HepG2 (cell line): ENCODE results near the gene SMIM20. TPM values are rescaled to one million over a fixed set of nuclear protein-coding genes. Genes with fewer than 3 reads are reported as not detected.
A peak's percentile ranks its signal among the peaks of the same experiment; 100 is the strongest.

ENCODE experiments used
- ATAC-seq: fragments of 200-7000 bp; cut with Tn5 transposase; 3 replicates; pipeline ENCODE4 v1.9.1; 2020; ENCODE audit warnings: mild to moderate bottlenecking, moderate library complexity
- BruUV-seq: library from RNA; stranded (reverse); fragments of 400-500 nt; replicated peaks from 2 replicates; lab custom pipeline; 2021; lab: Mats Ljungman, UMichigan
- CTCF ChIA-PET: fragments of 300-600 bp; formaldehyde crosslinking; extraction: SDS; loops from one replicate; lab custom pipeline; 2021; ENCODE audit warnings: low total read pairs, inconsistent platforms, low intra/inter-chr PET ratio; lab: Yijun Ruan, JAX
- POLR2A ChIA-PET: fragments of 350-600 bp; sonication (Branson Sonifier 250); formaldehyde crosslinking; loops from one replicate; lab custom pipeline; 2020; ENCODE audit warnings: antibody characterized with exemption, inconsistent platforms; lab: Yijun Ruan, JAX
- DNase-seq: peaks from one replicate; pipeline ENCODE4 v3.0.0-alpha.2; 2015; ENCODE audit warnings: low spot score
- FAIRE-seq: peaks from 3 replicates; lab custom pipeline; 2011; peaks lifted over from hg19 to GRCh38; lab: Jason Lieb, UNC
- H2AFZ ChIP-seq: one replicate; pipeline ENCODE4 v1.6.1; 2011; ENCODE audit warnings: low read length, inconsistent platforms
- H3K27ac ChIP-seq: fragments of 300-600 bp; 3 replicates; pipeline ENCODE4 v1.8.0; 2011; ENCODE audit warnings: mixed run types, mild to moderate bottlenecking, mixed read lengths, low read length, inconsistent platforms; ENCODE audit not compliant: insufficient read depth; ENCODE audit errors: extremely low read length
- H3K27me3 ChIP-seq, 2 experiments: fragments of 200-600 bp in 1 of 2; 2 replicates in 1 of 2; 3 replicates in 1 of 2; pipeline versions ENCODE4 v1.6.0 to v1.8.0; 2011; ENCODE audit warnings: low read length in 2 of 2, mild to moderate bottlenecking in 2 of 2, moderate library complexity in 2 of 2, inconsistent platforms in 1 of 2; ENCODE audit not compliant: insufficient read depth in 2 of 2, control insufficient read depth in 1 of 2
- H3K36me3 ChIP-seq, 2 experiments: fragments of 200-600 bp in 1 of 2; replicated peaks in 1 of 2; 2 replicates in 1 of 2; 3 replicates in 1 of 2; pipeline versions ENCODE4 v1.5.1 to v1.8.0; 2011; ENCODE audit warnings: low read length in 2 of 2, inconsistent platforms in 1 of 2; ENCODE audit not compliant: insufficient read depth in 2 of 2, control insufficient read depth in 1 of 2
- H3K4me1 ChIP-seq: 2 replicates; pipeline ENCODE4 v1.5.1; 2012; ENCODE audit warnings: low read length, inconsistent platforms; ENCODE audit not compliant: insufficient read depth
- H3K4me2 ChIP-seq: 2 replicates; pipeline ENCODE4 v1.6.0; 2011; ENCODE audit warnings: low read depth, low read length, inconsistent platforms
- H3K4me3 ChIP-seq, 3 experiments: fragments of 200-600 bp in 1 of 3; sonication (generic), shearing (Covaris generic) in 1 of 3; replicated peaks in 1 of 3; 2 replicates each; pipeline ENCODE4 v1.5.1; 2011 to 2016; ENCODE audit warnings: low read length in 3 of 3, inconsistent platforms in 2 of 3, low read depth in 2 of 3, mild to moderate bottlenecking in 2 of 3, control low read depth in 1 of 3, mixed read lengths in 1 of 3; ENCODE audit not compliant: insufficient read depth in 1 of 3
- H3K79me2 ChIP-seq: one replicate; pipeline ENCODE4 v1.6.1; 2011; ENCODE audit warnings: low read length, inconsistent platforms; ENCODE audit not compliant: insufficient read depth
- H3K9ac ChIP-seq: 2 replicates; pipeline ENCODE4 v1.6.0; 2011; ENCODE audit warnings: mild to moderate bottlenecking, low read depth, low read length, inconsistent platforms; ENCODE audit not compliant: insufficient read depth
- H3K9me3 ChIP-seq: 2 replicates; pipeline ENCODE4 v1.5.1; 2012; ENCODE audit warnings: mild to moderate bottlenecking, low read length
- H4K20me1 ChIP-seq: 2 replicates; pipeline ENCODE4 v1.6.0; 2011; ENCODE audit warnings: inconsistent platforms, mild to moderate bottlenecking, low read length, moderate library complexity; ENCODE audit not compliant: insufficient read depth
- ARID5B ChIP-seq: IDR thresholded peaks from 2 replicates; pipeline ENCODE4 v1.4.0; 2020; ENCODE audit warnings: mild to moderate bottlenecking, missing genetic modification reagents
- ARNT2 ChIP-seq: sonication (generic); formaldehyde crosslinking; IDR thresholded peaks from 2 replicates; pipeline ENCODE4 v1.8.0; 2022; ENCODE audit warnings: mild to moderate bottlenecking, low read depth, missing genetic modification reagents, moderate library complexity
- CEBPG ChIP-seq: IDR thresholded peaks from 2 replicates; pipeline ENCODE4 v1.6.1; 2016
- DMAP1 ChIP-seq: IDR thresholded peaks from 2 replicates; pipeline ENCODE4 v1.6.1; 2016
- GABPB1 ChIP-seq: IDR thresholded peaks from 2 replicates; pipeline ENCODE4 v1.6.1; 2016; ENCODE audit warnings: mild to moderate bottlenecking, missing genetic modification reagents, moderate library complexity, missing compliant biosample characterization
- HOXA5 ChIP-seq: sonication (generic); formaldehyde crosslinking; IDR thresholded peaks from 2 replicates; pipeline ENCODE4 v1.4.0; 2020; ENCODE audit warnings: missing genetic modification reagents
- IRX3 ChIP-seq: sonication (generic); formaldehyde crosslinking; IDR thresholded peaks from 2 replicates; pipeline ENCODE4 v1.8.1; 2023; ENCODE audit warnings: mild to moderate bottlenecking, low read depth, missing genetic modification reagents, borderline replicate concordance
- MED13 ChIP-seq: sonication (generic); formaldehyde crosslinking; IDR thresholded peaks from 2 replicates; pipeline ENCODE4 v1.5.0; 2020; ENCODE audit warnings: missing genetic modification reagents
- MTERF4 ChIP-seq: sonication (generic); formaldehyde crosslinking; IDR thresholded peaks from 2 replicates; pipeline ENCODE4 v1.8.0; 2023; ENCODE audit warnings: mild to moderate bottlenecking, missing genetic modification reagents
- NCOR1 ChIP-seq: fragments of 200-600 bp; sonication (generic); IDR thresholded peaks from 2 replicates; pipeline ENCODE4 v1.7.0; 2017; ENCODE audit warnings: antibody characterized with exemption, low read length, borderline replicate concordance
- SALL1 ChIP-seq: sonication (generic); formaldehyde crosslinking; IDR thresholded peaks from 2 replicates; pipeline ENCODE4 v1.8.0; 2022; ENCODE audit warnings: mild to moderate bottlenecking, missing genetic modification reagents
- TBP ChIP-seq: sonication (generic); formaldehyde crosslinking; IDR thresholded peaks from 2 replicates; pipeline ENCODE4 v1.5.0; 2020; ENCODE audit warnings: missing genetic modification reagents
- XRCC5 ChIP-seq: fragments of 200-400 bp; formaldehyde crosslinking; optimal IDR thresholded peaks from 2 replicates; pipeline ENCODE3; 2017; ENCODE audit warnings: mild to moderate bottlenecking, low read length
- ZIK1 ChIP-seq: sonication (generic); formaldehyde crosslinking; IDR thresholded peaks from 2 replicates; pipeline ENCODE4 v1.5.0; 2020; ENCODE audit warnings: mild to moderate bottlenecking, low read depth, missing genetic modification reagents, borderline replicate concordance
- ZMYM3 ChIP-seq: sonication (generic); formaldehyde crosslinking; IDR thresholded peaks from 2 replicates; pipeline ENCODE4 v1.5.1; 2020; ENCODE audit warnings: mild to moderate bottlenecking, missing genetic modification reagents
- ZNF292 ChIP-seq: sonication (generic); formaldehyde crosslinking; IDR thresholded peaks from 2 replicates; pipeline ENCODE4 v1.8.1; 2022; ENCODE audit warnings: mild to moderate bottlenecking, low read depth, missing genetic modification reagents, borderline replicate concordance
- ZNF614 ChIP-seq: IDR thresholded peaks from 2 replicates; pipeline ENCODE4 v1.6.1; 2018; ENCODE audit warnings: missing biosample characterization, missing genetic modification reagents, inconsistent platforms, borderline replicate concordance
- ZNF672 ChIP-seq: sonication (generic); formaldehyde crosslinking; IDR thresholded peaks from 2 replicates; pipeline ENCODE4 v1.8.1; 2022; ENCODE audit warnings: missing genetic modification reagents
- ZNF781 ChIP-seq: sonication (generic); formaldehyde crosslinking; IDR thresholded peaks from 2 replicates; pipeline ENCODE4 v1.5.1; 2020; ENCODE audit warnings: borderline replicate concordance, mild to moderate bottlenecking, missing genetic modification reagents; ENCODE audit errors: not compliant biosample characterization
- ZSCAN21 ChIP-seq: sonication (generic); formaldehyde crosslinking; IDR thresholded peaks from 2 replicates; pipeline ENCODE4 v1.8.0; 2022; ENCODE audit warnings: mild to moderate bottlenecking, missing genetic modification reagents, moderate library complexity, borderline replicate concordance
- whole genome bisulfite sequencing: methylation state at CpG from one replicate; pipeline ENCODE4 v1.1.6; 2017; ENCODE audit warnings: low lambda C conversion rate; 5-methylcytosine and 5-hydroxymethylcytosine counted together
- in situ Hi-C: cut with HindIII; loops from 2 replicates; pipeline ENCODE4 v1.10.0; 2017; ENCODE audit warnings: low pct_unique_long_range_greater_than_20kb; ENCODE audit not compliant: extremely low pct_ligation_motif_present
- intact Hi-C: fragments of 100-400 bp; cut with micrococcal nuclease; formaldehyde crosslinking; loops from one replicate; pipeline ENCODE4 v1.10.0; 2022; ENCODE audit not compliant: unreplicated experiment
- polyA plus RNA-seq, 8 experiments: library from polyadenylated mRNA; depleted of rRNA in 3 of 8; stranded (reverse) in 7 of 8; unstranded in 1 of 8; fragments of >200 nt; fragmentation: Illumina TruSeq in 4 of 8; extraction: Trizol in 4 of 8; gene quantifications; 2 replicates each; pipeline versions ENCODE4 v1.2.1 to v1.2.3, GENCODE V29; 2011 to 2016; ENCODE audit warnings: low read depth in 4 of 8, missing spikeins in 1 of 8, mixed read lengths in 1 of 8; ENCODE audit not compliant: insufficient read depth in 1 of 8
- total RNA-seq, 5 experiments: library from RNA; depleted of rRNA; stranded (reverse); fragments of >200 nt; fragmentation: Illumina TruSeq; extraction: Trizol; gene quantifications; 2 replicates each; pipeline ENCODE4 v1.2.3, GENCODE V29; 2016; ENCODE audit warnings: low read depth in 1 of 5

Gene SMIM20
- total and polyA plus RNA-seq, 2 of the 13 experiments (the other 11 are each of a cell fraction or from before 2014, with no cell fraction given): 26.3 to 30.2 TPM

- peak; percentile 13 for DNase-seq
- intact Hi-C loops (no loop called here), in situ Hi-C loops (no loop called here)
- no peaks in the 10 kb centered on the region; a peak in 1 of 5 replicates for H3K27me3 ChIP-seq
- FAIRE-seq: no peak
- H4K20me1 ChIP-seq: no peaks in the 10 kb centered on the region
- no peaks in the 10 kb centered on the region for H3K36me3 ChIP-seq
- H3K4me1 ChIP-seq: peaks cover 58% of the 10 kb centered on the region
- peak; percentile 58 for ATAC-seq
- peak overlapping the region; percentile 17 to 64 (median 23); a peak in 4 of 6 replicates for H3K4me3 ChIP-seq
- no TSS peak for BruUV-seq
- ChIA-PET POLR2A (no interaction called here), CTCF (no interaction called here)
- H3K79me2 ChIP-seq: no peaks in the 10 kb centered on the region
- peak overlapping the region; percentile 38 for H3K27ac ChIP-seq
- peak overlapping the region; percentile 55 for H3K9ac ChIP-seq
- H3K4me2 ChIP-seq: peak overlapping the region; percentile 72
- H2AFZ ChIP-seq: peak overlapping the region; percentile 35
- H3K9me3 ChIP-seq: no peaks in the 10 kb centered on the region
- 41% methylated on average over 8 of the region's 10 CpGs for WGBS
- 0 out of 2 replicates have a peak, but pooled peaks have one; percentile 33 for TF ChIP-seq ZNF292 (CRISPR knock-in tag)
- TF ChIP-seq MED13 (CRISPR knock-in tag): no peak
- 0 out of 2 replicates have a peak, but pooled peaks have one; percentile 23 for TF ChIP-seq SALL1 (CRISPR knock-in tag)
- TF ChIP-seq ZNF781: peak; percentile 38
- TF ChIP-seq ZNF672 (CRISPR knock-in tag): no peak
- peak; percentile 23 for TF ChIP-seq XRCC5
- TF ChIP-seq CEBPG (CRISPR knock-in tag): no peak
- TF ChIP-seq ZMYM3: peak; percentile 75
- TF ChIP-seq ARNT2 (CRISPR knock-in tag): 0 out of 2 replicates have a peak, but pooled peaks have one; percentile 26
- no peak for TF ChIP-seq ZIK1 (CRISPR knock-in tag)
- TF ChIP-seq ZSCAN21 (CRISPR knock-in tag): 0 out of 2 replicates have a peak, but pooled peaks have one; percentile 28
- TF ChIP-seq TBP: no peak
- 0 out of 2 replicates have a peak, but pooled peaks have one; percentile 12 for TF ChIP-seq ARID5B (CRISPR knock-in tag)
- TF ChIP-seq GABPB1 (CRISPR knock-in tag): no peak
- no peak for TF ChIP-seq NCOR1
- TF ChIP-seq MTERF4 (CRISPR knock-in tag): no peak
- TF ChIP-seq IRX3 (CRISPR knock-in tag): no peak
- TF ChIP-seq ZNF614 (CRISPR knock-in tag): no peak
- 0 out of 2 replicates have a peak, but pooled peaks have one; percentile 17 for TF ChIP-seq DMAP1 (CRISPR knock-in tag)
- no peak for TF ChIP-seq HOXA5
These were observed 36.7 kb downstream of the SMIM20 start for GRCh38 chr4:25950461-25951389.
